HG02588 (cell line): ENCODE results near the gene TNFRSF14.
"Not testable (repeated sequence)": the region's sequence is repeated elsewhere in the genome, so short reads cannot be mapped to it uniquely, and the experiment has no call there.

Experiments used
- ATAC-seq: cut with Tn5 transposase; IDR thresholded peaks from one replicate; pipeline ENCODE4 v1.9.1; 2021; ENCODE audit warnings: mild to moderate bottlenecking, moderate library complexity; ENCODE audit not compliant: unreplicated experiment

Gene TNFRSF14

DNA sequence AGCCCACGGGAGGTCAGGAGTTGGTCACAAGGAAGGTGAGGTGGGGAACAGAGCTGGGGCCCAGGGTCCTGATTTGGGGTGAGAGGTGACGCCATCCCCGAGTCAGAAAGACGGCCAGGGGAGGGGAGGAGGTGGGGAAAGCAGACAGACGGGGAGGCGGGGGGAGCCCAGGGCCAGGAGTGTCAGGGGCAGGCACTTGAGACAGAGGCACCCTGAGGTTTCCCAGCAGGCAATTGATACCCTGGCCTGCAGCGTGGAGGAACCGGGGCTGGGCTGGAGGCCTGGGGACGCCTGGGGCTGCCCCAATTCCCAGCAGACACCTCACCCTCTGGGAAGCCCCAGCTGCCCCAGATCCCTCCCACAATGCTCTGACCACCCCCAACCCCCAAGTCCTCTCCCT, 3.1 kb upstream of the TNFRSF14 start:
- ATAC-seq = not testable (repeated sequence)

GRCh38 chr1:2553871-2554620, 2.1 kb upstream of the TNFRSF14 start:
- ATAC-seq = no peak

DNA sequence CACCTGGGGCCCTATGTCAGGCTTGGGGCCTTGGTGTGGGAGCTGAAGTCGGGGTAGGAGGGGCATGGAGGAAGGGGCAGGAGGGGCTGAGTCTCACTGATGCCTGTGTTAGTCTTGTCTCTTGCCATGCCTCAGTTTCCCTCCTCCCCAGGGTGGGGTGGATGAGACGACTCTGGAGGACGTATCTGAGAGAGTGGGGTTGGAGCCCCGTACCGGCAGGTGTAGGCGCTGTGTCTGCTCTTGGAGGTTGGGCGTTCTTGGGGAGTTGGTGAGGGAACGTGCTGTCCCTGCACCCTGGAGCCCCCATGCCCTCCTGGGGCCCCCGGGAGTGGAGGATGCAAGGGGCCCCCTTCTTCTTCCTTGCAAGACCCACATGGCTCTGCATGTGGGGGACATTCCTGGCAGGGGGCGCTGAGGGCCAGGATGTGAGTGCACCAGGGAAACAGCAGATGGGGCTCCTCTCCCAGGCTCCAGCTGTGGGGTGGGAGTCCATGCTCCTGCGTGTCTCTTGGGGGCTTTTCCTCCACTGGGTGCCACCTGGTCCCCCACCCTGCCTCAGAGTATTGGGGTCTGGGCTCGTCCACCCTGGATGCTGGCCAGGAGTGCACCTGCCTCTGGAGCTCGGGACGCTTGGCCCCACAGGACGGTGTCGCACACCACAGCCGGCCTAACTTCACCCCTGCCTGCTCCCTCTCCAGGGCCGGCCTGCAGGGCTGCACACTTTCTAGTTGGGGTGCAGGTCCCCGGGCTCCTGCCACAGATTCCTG, 1.4 kb upstream of the TNFRSF14 start:
- ATAC-seq = no peak

DNA sequence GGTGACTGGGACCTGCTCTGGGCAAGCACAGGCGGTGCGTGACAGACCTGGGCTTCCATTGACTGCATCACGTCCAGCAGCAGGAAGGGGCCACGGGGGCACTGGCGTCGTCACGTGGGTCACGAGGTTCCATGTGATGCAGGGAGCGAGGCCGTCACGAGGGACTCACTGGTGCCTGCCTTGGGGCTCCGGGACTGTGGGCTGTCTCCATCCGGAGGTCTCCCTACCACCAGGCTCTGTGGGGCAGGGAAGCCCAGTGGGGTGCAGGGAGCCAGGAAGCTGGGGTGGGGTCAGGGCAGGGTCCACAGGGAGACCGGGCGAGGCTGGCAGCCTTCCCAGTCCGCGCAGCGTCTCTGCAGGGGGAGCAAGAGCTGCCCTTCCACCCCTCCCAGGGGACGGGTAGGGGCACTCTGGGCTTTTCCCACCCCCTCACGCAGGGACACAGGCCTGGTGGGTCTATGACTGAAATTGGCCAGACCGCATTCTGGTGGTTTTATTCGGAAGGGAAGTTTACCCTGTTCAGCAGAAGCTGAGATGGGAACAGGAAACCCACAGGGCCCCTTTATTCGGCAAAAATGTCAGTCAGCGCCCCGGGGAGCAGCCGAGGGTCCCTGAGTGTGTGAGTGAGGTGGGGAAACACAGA, 416 bp upstream of the TNFRSF14 start:
- ATAC-seq = peak; percentile 32

DNA sequence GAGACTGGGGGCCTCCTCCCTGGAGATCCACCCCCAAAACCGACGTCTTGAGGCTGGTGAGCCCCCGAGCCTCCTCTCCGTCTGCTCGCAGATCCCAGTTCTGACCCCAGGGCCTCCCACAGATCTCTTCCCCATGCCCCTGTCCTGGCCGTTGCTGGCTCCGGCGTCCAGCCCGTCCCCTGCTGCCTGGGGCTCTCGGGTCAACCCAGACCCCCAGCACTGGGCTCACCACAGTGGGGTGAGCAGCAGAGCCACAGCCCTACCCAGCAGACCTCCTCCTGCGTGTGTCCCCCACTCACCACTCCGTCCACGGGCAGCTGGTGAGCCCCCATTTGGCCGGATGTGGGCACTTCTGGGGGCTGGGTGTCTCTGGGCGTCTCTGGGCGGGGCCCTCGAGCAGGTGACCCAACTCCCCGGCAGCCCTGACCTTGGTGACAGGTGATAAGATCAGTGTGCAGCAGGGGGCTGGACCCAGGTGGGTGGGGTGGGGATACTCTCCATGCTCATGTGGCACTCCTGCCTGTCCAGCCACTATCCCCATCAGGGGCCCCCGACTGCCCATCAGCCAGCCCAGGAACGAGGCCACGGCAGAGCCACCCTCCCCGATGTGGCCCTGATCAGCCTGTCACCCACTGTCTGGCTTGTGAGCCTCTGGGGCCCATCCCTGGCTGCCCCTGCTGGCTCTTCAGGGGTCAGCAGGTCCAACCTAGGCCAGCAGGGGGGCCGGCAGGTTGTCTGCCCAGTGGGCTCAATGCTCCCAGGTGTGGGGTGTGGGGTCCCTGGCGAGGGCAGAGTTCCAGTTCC, 709 bp downstream of the TNFRSF14 start:
- peak; percentile 10 for ATAC-seq

GRCh38 chr1:2557482-2558400, 1.6 kb downstream of the TNFRSF14 start:
- ATAC-seq = no peak

- no peak for ATAC-seq
These were observed 2.2 kb downstream of the TNFRSF14 start for GRCh38 chr1:2558420-2558819.

DNA sequence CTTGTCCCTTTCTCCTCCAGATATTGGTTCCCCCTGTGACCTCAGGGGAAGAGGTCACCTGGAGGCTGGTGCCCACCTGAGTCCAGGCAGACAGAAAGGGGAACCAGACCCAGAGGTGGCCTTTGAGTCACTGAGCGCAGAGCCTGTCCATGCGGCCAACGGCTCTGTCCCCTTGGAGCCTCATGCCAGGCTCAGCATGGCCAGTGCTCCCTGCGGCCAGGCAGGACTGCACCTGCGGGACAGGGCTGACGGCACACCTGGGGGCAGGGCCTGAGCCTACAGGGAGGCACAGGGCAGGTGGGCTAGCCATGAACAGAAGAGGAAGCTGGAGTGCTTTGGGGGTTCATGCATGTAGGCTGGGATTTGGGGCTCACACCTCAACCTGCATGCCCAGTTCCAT, 2.7 kb downstream of the TNFRSF14 start:
- ATAC-seq = no peak

- no peak for ATAC-seq
These were observed 3.5 kb downstream of the TNFRSF14 start for GRCh38 chr1:2559509-2560298.

- ATAC-seq = no peak
These were observed 4.3 kb downstream of the TNFRSF14 start for GRCh38 chr1:2560299-2561073.

DNA sequence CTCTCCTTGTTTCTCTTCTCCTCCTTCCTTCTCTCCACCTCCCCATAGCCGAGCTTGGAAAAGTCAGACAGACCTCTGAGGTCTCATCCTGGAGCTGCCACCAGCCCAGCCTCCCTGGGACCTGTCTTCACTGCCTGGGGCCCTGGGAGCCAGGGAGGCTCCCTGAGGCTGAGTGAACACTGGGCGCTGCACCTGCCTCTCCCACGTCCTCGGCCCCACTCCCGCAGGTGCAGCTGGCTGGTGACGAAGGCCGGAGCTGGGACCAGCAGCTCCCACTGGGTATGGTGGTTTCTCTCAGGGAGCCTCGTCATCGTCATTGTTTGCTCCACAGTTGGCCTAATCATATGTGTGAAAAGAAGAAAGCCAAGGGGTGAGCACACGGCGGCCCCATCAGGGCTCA, 5.3 kb downstream of the TNFRSF14 start:
- no peak for ATAC-seq

- no peak for ATAC-seq
These were observed 6.0 kb downstream of the TNFRSF14 start for GRCh38 chr1:2561898-2562895.

DNA sequence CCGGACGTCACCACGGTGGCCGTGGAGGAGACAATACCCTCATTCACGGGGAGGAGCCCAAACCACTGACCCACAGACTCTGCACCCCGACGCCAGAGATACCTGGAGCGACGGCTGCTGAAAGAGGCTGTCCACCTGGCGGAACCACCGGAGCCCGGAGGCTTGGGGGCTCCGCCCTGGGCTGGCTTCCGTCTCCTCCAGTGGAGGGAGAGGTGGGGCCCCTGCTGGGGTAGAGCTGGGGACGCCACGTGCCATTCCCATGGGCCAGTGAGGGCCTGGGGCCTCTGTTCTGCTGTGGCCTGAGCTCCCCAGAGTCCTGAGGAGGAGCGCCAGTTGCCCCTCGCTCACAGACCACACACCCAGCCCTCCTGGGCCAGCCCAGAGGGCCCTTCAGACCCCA, 7.0 kb downstream of the TNFRSF14 start:
- no peak for ATAC-seq

DNA sequence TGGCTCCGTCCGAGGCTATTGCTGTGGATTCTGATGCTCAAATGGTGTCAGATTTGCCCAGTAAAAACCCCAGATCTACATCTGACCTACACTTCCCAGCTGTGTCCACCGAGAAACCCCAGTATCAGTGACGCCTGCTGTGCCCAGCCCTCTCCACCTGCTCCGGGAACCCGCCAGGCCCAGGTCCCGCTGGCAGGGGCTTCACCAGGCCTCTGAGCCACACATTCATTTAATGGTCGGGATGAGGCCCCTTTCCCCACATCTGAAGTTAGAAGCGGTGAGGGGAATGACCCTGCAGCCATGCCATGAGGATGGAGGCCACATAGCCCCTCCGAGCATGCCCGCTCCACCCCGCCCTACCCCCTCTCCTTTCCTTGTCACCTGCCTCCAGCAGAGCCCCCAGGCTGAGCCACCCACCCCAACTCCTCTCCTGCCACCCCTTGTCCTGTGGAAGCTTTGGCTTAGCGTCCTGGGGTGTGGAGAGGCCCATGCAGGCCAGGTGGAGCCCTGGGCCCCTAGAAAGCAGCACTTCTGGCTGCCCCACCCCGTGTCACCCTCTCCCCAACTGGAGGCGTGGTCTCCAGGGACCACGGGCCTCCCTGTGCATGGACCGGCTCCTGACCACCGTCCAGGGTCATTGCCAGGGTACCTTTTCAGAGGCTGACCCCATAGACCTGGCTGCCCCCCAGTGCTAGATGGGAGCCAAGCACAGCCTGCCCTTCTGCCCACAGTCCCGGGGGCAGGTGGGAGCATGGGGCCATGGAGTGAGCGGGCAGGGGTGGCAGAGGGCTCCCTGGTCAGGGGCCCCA, 8.0 kb downstream of the TNFRSF14 start:
- ATAC-seq = no peak

- ATAC-seq = no peak
These were observed 8.7 kb downstream of the TNFRSF14 start for GRCh38 chr1:2564815-2565374.
